Fibroblast of mammary gland (primary cell): Measurements from ENCODE around the gene ARSG.

ENCODE experiments used
- DNase-seq: peaks from one replicate; pipeline ENCODE4 v3.0.0-alpha.2; 2010; ENCODE audit warnings: low read depth
- H3K4me3 ChIP-seq: 2 replicates; pipeline ENCODE4 v1.5.1; 2011; ENCODE audit warnings: low read depth, mild to moderate bottlenecking, low read length, moderate library complexity; ENCODE audit not compliant: control insufficient read depth
- TF ChIP-seq, protein P1 (sequence below): conservative IDR thresholded peaks from 2 replicates; pipeline ENCODE4 v1.5.1; 2011; ENCODE audit warnings: low read depth, low read length, inconsistent platforms; ENCODE audit not compliant: control insufficient read depth, insufficient read depth

Gene ARSG

DNA sequence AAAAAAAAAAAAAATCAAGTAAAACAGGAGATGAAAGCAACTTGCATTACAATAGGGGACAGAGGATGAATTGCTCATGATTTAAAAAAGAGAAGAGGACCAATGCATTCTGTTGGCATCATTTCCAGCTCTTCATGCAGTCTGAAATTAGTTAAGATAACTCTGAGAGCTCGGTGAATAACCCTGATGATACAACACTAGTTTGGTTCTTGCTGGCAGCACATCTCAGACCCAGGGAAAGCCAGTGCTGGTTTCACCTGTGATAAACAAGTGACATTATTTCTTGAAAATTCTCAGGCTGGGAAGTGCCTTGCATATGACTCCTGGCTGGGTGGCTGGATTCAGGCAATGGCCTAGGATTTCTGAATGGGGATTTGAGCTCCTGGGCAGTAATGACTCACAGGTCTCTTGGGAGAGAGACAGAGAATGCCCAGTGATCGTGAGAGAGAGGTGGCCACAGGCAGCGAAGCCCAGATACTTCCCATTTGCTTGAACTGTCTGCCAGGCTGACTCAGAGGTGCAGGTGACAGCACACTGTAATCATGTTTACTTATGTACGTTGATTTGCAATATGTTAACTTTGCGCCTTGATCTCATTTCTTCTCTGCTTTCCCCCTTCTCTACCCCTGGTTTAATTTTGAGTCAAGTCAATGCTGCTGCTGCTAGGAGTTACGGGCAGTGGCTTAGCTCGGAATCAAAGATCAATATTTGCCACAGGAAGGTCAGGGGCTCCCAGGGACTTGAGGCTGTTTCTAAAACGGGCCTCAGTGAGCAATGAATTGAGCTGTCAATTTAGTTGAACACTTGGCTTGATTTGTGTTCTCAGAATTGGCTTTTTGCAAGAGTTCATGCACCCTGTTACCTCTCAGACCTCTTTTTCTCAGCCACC, 27.1 kb downstream of the ARSG start:
- H3K4me3 ChIP-seq: no peak overlapping the region
- DNase-seq: peak; percentile 72
- TF ChIP-seq, protein P1, sequence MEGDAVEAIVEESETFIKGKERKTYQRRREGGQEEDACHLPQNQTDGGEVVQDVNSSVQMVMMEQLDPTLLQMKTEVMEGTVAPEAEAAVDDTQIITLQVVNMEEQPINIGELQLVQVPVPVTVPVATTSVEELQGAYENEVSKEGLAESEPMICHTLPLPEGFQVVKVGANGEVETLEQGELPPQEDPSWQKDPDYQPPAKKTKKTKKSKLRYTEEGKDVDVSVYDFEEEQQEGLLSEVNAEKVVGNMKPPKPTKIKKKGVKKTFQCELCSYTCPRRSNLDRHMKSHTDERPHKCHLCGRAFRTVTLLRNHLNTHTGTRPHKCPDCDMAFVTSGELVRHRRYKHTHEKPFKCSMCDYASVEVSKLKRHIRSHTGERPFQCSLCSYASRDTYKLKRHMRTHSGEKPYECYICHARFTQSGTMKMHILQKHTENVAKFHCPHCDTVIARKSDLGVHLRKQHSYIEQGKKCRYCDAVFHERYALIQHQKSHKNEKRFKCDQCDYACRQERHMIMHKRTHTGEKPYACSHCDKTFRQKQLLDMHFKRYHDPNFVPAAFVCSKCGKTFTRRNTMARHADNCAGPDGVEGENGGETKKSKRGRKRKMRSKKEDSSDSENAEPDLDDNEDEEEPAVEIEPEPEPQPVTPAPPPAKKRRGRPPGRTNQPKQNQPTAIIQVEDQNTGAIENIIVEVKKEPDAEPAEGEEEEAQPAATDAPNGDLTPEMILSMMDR: no peak

GRCh38 chr17:68319410-68320162, 28.3 kb downstream of the ARSG start:
- no peak overlapping the region for H3K4me3 ChIP-seq
- TF ChIP-seq, protein P1: no peak
- no peak for DNase-seq

- H3K4me3 ChIP-seq: no peak overlapping the region
- TF ChIP-seq, protein P1: no peak
- no peak for DNase-seq
Measured at GRCh38 chr17:68320311-68320865, 29.1 kb downstream of the ARSG start.

GRCh38 chr17:68320943-68321555, 29.8 kb downstream of the ARSG start:
- TF ChIP-seq, protein P1: no peak
- H3K4me3 ChIP-seq: no peak overlapping the region
- no peak for DNase-seq

DNA sequence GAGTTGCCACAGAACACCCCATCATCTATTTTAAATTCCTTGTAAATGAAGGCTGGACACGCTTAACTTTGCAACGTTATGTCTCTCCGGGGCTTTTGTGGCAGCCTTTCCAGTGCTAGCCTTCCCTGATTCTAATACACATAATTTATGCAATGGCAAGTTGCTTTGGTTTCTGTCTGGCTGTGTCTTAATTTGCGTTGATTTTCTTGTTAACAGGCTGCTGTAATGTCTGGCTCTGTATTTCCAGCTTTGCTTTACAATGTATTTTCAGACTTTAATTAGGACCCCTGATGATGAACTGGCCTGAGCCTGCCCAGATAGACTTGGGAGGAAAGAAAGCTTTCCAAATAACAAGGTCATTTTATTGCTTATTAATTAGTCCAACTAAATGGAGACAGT, 30.3 kb downstream of the ARSG start:
- DNase-seq: no peak
- no peak overlapping the region for H3K4me3 ChIP-seq
- TF ChIP-seq, protein P1: no peak

DNA sequence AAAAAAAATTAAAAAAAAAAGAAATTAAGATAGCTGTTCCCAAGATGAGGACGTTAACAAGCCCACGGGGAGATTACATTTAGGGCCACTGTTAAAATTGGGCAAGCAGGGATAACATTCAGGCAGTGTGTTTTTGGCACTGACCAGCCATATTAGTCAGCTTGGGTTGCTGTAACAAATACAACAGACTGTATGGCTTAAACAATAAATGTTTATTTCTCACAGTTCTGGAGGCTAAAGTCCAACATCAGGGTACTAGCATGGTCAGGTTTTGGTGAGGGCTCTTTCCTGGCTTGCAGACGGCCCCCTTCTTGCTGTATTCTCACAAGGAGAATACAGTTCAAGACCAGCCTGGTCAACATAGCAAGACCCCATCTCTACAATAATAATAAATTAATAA, 31.3 kb downstream of the ARSG start:
- no peak for DNase-seq
- no peak overlapping the region for H3K4me3 ChIP-seq
- TF ChIP-seq, protein P1: no peak
